GM21786 (cell line): ENCODE results near the gene RUVBL1.
A peak's percentile ranks its signal among the peaks of the same experiment; 100 is the strongest.

Experiments
- ATAC-seq: cut with Tn5 transposase; IDR thresholded peaks from one replicate; pipeline ENCODE4 v1.9.1; 2021; ENCODE audit not compliant: unreplicated experiment

RUVBL1 gene

DNA sequence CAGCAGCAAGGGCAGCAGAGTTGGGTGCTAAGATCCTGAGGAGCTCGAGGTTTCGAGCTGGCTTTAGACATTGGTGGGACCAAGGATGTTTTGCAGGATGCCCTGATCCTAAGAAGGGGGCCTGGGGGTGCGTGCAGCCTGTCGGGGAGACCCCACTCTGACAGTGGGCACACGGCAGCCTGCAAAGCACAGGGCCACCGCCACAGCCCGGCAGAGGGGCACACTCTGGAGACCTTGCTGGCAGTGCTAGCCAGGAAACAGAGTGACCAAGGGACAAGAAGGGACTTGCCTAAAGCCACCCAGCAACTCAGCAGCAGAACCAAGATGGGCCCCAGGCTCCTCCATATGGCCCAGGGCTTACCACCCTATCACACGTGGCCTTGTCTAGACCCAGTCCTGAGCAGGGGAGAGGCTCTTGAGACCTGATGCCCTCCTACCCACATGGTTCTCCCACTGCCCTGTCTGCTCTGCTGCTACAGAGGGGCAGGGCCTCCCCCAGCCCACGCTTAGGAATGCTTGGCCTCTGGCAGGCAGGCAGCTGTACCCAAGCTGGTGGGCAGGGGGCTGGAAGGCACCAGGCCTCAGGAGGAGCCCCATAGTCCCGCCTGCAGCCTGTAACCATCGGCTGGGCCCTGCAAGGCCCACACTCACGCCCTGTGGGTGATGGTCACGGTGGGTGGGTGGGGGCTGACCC is 52.6 kb downstream of the RUVBL1 start:
- no peak for ATAC-seq

DNA sequence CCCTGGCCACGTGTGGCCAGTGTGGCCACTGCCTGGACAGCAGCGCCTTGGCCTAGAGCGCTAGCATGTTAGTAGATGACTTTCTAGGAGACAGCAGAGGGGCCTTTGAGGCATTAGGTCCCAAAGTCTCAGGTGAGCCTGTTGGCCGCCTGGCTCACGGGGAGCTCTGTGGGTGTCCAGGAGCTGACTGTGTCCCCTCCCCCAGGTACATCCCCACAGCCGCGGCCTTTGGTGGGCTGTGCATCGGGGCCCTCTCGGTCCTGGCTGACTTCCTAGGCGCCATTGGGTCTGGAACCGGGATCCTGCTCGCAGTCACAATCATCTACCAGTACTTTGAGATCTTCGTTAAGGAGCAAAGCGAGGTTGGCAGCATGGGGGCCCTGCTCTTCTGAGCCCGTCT is 54.3 kb downstream of the RUVBL1 start:
- no peak for ATAC-seq

GRCh38 chr3:128068156-128068620 is 55.4 kb downstream of the RUVBL1 start:
- ATAC-seq, result no peak

- ATAC-seq, result no peak
Observed at GRCh38 chr3:128067489-128067888, 56.1 kb downstream of the RUVBL1 start.

DNA sequence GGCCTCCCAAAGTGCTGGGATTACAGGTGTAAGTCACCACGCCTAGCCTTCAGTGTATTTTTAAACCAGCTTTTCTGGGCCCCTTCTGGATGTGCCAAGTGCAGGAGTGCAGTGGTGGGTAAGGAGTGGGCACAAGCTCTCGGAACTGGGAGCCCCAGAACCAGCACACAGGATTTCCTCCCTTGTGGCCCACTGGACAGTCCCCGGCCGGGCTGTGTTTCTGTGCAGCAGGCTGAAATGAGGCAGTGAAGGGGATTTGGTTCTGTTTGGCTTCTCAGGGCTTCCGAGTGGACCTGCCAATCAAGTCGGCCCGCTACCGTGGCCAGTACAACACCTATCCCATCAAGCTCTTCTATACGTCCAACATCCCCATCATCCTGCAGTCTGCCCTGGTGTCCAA is 56.9 kb downstream of the RUVBL1 start:
- no peak for ATAC-seq

DNA sequence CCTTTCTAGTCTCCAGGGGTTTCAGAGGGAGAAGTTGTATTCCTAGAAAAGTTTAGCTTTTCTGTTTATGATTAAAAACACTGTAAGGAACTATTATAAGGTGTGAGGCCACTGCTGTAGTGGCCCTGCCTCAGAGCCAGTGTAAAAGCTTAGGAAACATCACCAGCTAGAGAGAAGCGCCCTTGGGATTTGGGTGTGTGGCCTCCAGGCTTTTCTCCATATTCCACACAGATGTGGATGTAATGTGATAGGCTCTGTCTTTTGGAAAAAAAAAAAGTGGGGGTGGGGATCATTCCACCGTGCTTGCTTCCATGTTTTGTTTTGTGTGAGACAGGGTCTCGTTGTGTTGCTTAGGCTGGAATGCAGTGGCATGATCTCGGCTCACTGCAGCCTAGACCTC is 57.5 kb downstream of the RUVBL1 start:
- no peak for ATAC-seq

- no peak for ATAC-seq
Observed at GRCh38 chr3:128064962-128065361, 58.6 kb downstream of the RUVBL1 start.

GRCh38 chr3:128063865-128064264 is 59.7 kb downstream of the RUVBL1 start:
- ATAC-seq, result no peak

- no peak for ATAC-seq
Observed at GRCh38 chr3:128062033-128062745, 61.4 kb downstream of the RUVBL1 start.

DNA sequence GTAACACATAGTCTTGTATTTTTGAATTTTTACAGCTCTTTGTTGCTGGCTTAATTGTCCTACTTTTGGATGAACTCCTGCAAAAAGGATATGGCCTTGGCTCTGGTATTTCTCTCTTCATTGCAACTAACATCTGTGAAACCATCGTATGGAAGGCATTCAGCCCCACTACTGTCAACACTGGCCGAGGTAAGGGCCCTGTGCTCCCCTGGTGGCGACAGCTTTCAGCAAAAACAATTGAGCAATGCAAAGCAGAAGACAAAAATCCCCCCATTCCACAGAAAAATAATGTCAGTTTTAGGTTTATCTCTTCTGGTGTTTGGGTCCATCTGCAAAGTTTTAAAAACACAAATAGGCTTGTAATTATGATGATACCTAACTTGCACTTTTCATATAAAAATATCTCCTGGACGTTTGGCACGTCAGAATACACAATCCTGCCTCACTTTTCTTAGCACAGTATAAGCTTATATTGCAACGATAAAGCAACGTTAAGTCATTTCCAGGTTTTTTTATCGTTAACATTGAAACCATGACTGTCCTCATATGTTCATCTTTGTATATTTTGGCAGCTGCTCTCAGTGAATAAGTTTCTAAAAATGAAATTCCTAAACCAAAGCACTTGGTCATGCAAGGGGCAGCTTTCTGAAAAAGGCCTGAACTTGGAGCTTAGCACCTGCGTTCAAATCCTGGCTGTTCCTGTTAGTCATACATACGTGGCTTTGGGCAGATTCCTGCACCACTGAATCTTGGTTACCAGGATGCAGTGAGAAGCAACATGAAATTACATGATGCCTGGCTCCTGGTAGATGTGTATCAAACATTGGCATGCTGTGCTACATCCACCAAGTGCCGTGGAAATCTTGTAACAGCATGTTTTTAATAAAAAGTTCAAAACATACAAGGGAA is 62.9 kb downstream of the RUVBL1 start:
- ATAC-seq, result no peak

DNA sequence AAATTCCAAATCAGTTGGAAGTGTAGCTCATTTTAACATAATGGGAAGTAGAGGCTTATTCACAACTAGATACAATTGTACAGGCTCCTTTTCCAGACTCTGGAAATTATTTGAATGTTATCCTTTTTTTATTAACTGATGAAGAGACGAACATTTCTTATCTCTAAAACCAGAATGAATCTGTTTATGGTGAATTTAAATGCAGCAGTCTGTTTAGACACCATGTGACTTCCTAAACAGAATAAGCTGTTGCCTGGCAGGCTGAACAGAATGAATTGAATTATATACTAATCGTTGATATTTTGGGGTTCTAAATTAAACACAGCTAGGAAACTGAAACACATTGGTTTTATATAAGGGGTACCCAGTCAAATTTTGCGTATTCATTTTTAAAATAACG is 67.4 kb downstream of the RUVBL1 start:
- ATAC-seq, result no peak

- no peak for ATAC-seq
Observed at GRCh38 chr3:128054367-128054766, 69.2 kb downstream of the RUVBL1 start.

- no peak for ATAC-seq
Observed at GRCh38 chr3:128053614-128054013, 70.0 kb downstream of the RUVBL1 start.

- ATAC-seq, result no peak
Observed at GRCh38 chr3:128052595-128053351, 70.8 kb downstream of the RUVBL1 start.

GRCh38 chr3:128051837-128052594 is 71.6 kb downstream of the RUVBL1 start, which contains the start of gene SEC61A1:
TSS of gene SEC61A1 (plus strand) at chr3:128052437. CDS start at chr3:128052553, 116 bp downstream.
- peak; percentile 92 for ATAC-seq

DNA sequence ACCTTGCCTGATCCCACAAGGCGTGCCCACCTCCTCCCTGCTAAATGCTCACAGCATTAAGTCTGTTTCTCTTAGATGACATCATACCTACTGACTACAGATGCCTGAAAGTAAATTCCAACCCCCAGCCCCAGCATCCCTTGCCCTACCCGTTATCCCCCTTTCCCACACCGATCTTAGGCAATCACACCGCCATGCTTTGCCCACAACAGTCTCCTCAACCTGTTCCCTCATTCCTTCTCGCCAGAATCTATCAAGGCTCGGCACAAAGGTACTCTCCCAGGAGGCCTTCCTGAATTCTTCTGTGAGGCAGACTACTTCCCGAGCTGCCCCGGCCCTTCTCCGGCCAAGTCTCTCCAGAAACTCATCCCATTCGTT is 72.2 kb downstream of the RUVBL1 start:
- no peak for ATAC-seq

GRCh38 chr3:128050597-128050996 is 73.0 kb downstream of the RUVBL1 start:
- no peak for ATAC-seq

DNA sequence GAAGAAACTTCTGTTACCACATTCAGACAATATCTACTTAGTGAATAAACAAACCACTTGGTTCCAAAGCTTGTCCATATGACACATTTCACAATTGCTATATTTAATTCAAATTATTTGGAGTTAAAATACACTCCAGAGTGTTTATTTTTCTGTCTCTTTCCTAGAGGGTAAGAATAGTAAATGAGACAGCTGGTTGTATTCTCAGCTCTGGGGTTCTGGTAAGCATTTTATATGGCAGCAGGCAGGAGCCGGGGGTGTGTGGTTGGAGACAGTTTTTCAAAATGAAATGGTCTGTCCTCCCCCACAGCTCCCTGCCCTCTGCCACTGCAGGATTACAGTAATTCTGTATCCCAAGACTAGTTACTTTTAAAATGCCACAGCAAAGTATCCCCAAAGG is 82.3 kb downstream of the RUVBL1 start:
- no peak for ATAC-seq

DNA sequence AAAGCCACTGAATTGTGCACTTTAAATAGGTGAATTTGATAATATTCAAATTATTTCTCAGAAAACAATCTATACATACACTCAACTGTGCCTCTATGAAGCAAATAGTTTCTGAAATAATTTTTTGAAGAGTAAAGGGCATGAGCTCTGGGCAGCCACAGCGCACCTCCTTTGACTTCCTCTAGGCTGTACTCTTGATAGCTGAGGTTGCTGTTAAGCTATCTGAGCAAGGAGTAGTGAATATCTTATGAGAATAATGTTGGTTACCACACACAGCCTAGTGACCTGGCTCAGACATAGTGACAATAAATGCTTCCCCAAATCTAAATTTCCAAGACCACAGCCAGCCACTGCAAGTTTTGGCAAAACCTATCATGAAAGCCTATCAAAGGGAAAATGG is 83.0 kb downstream of the RUVBL1 start:
- no peak for ATAC-seq

- ATAC-seq, result no peak
Observed at GRCh38 chr3:128040041-128040440, 83.6 kb downstream of the RUVBL1 start.
